Psoas muscle (tissue), 8 donors: ENCODE data around the gene ABCA3. TPM values are rescaled to one million over a fixed set of nuclear protein-coding genes. Genes with fewer than 3 reads are reported as not detected.

ENCODE experiments used
- ATAC-seq, 4 donors: fragments of 200-7000 bp; cut with Tn5 transposase; one replicate each; pipeline ENCODE4 v1.9.1; 2020; ENCODE audit warnings: moderate library complexity in 3 of 4, mild to moderate bottlenecking in 2 of 4
- DNase-seq, 2 donors: peaks; one replicate each; pipeline ENCODE4 v3.0.0-alpha.2; 2020
- H3K27ac ChIP-seq: fragments of 200-600 bp; one replicate; pipeline ENCODE4 v1.8.0; 2022
- H3K27me3 ChIP-seq, 3 donors: fragments of 200-600 bp in 1 of 3; one replicate each; pipeline versions ENCODE4 v1.6.1 to v1.8.0; 2013 to 2022; ENCODE audit warnings: low read length in 2 of 3, mild to moderate bottlenecking in 2 of 3, moderate library complexity in 1 of 3; ENCODE audit not compliant: insufficient read depth in 3 of 3
- H3K36me3 ChIP-seq, 2 donors: fragments of 200-600 bp in 1 of 2; one replicate each; pipeline versions ENCODE4 v1.6.1 to v1.8.0; 2013 to 2022; ENCODE audit warnings: low read depth in 1 of 2, mild to moderate bottlenecking in 1 of 2, moderate library complexity in 1 of 2; ENCODE audit not compliant: insufficient read depth in 1 of 2
- H3K4me1 ChIP-seq: fragments of 200-600 bp; one replicate; pipeline ENCODE4 v1.8.0; 2022
- H3K4me3 ChIP-seq: fragments of 200-600 bp; one replicate; pipeline ENCODE4 v1.8.0; 2022; ENCODE audit warnings: mild to moderate bottlenecking
- H3K9me3 ChIP-seq: fragments of 200-600 bp; one replicate; pipeline ENCODE4 v1.8.0; 2022
- CTCF ChIP-seq: fragments of 200-600 bp; IDR thresholded peaks from one replicate; pipeline ENCODE4 v1.8.0; 2022; ENCODE audit warnings: antibody characterized with exemption
- WGBS, 3 donors: extraction: QIAGEN DNeasy Blood & Tissue Kit; methylation state at CpG; one replicate each; pipeline versions ENCODE4 v1.1.6 to v1.1.7; 2013; 5-methylcytosine and 5-hydroxymethylcytosine counted together
- intact Hi-C, 2 donors: fragments of 100-400 bp; cut with DNase I; formaldehyde crosslinking; loops; one replicate each; pipeline versions ENCODE4 v1.11.0 to v1.14.2; 2022
- polyA plus RNA-seq, 3 donors: library from polyadenylated mRNA; stranded (reverse); fragments of 200-250 nt; gene quantifications; one replicate each; pipeline ENCODE4 v1.2.3, GENCODE V29; 2013
- total RNA-seq, 4 donors: library from RNA; stranded (reverse); fragmentation: NEBNext Ultra II Directional in 2 of 4; extraction: Animal tissue kit (Norgen Biotek cat#: 25700) in 2 of 4; gene quantifications; one replicate each; pipeline versions ENCODE4 v1.2.1 to v1.2.4, GENCODE V29; 2021 to 2023
- donor health status: healthy with polysubstance abuse.
- donor health status: DM: no; HTN: no; CAD: no; lungs with moderate emphysema.
- donor health status: Bipolar disorder and iron deficiency.
- donor health status: healthy.
- donor health status: DM: yes; HTN: yes; CAD: no.
- donor health status: DM: no; HTN: no; CAD: no.
- donor health status: DM: no; HTN: no; CAD: no.
- donor health status: DM: yes; HTN: yes; CAD: no.

Gene ABCA3
- total and polyA plus RNA-seq, 7 donors: 2.2 to 9.4 (median 8.6) TPM

- ATAC-seq (no peak), DNase-seq (no peak)
- no peaks in the 10 kb centered on the region for H3K9me3 ChIP-seq
- H3K27ac ChIP-seq: no peak overlapping the region
- TF ChIP-seq CTCF: no peak
- 89% methylated on average over 40 to 41 of the region's 41 CpGs for WGBS, 3 donors
- peaks cover 9% of the 10 kb centered on the region for H3K4me1 ChIP-seq
- H3K4me3 ChIP-seq: no peak overlapping the region
- H3K27me3 ChIP-seq: peaks cover 0 to 13% (median 4%) of the 10 kb centered on the region in 3 donors
- intact Hi-C loops: no loop called here
- peaks cover 3 to 80% of the 10 kb centered on the region in 2 donors for H3K36me3 ChIP-seq
Measured at GRCh38 chr16:2232094-2232990, 108.2 kb downstream of the ABCA3 start.

- no peaks in the 10 kb centered on the region for H3K9me3 ChIP-seq
- ATAC-seq: no peak
- H3K4me1 ChIP-seq: peaks cover 10% of the 10 kb centered on the region
- H3K36me3 ChIP-seq: peaks cover 3 to 85% of the 10 kb centered on the region in 2 donors
- intact Hi-C loops: no loop called here
- no peak overlapping the region for H3K4me3 ChIP-seq
- H3K27me3 ChIP-seq: peaks cover 0 to 8% (median 1%) of the 10 kb centered on the region in 3 donors
- no peak for DNase-seq
- H3K27ac ChIP-seq: no peak overlapping the region
- no peak for TF ChIP-seq CTCF
- 80 to 89% (median 82%) methylated on average over 29 of the region's 29 CpGs for WGBS, 3 donors
Measured at GRCh38 chr16:2231016-2231931, 109.3 kb downstream of the ABCA3 start.

- Histone ChIP-seq H3K4me3 (no peak overlapping the region), H3K27me3 (peaks cover 0 to 3% (median 0%) of the 10 kb centered on the region in 3 donors), H3K9me3 (no peaks in the 10 kb centered on the region), H3K4me1 (peaks cover 10% of the 10 kb centered on the region), H3K36me3 (peaks cover 3 to 79% of the 10 kb centered on the region in 2 donors), H3K27ac (no peak overlapping the region)
- DNase-seq (no peak), ATAC-seq (no peak)
- intact Hi-C loops: no loop called here
- no peak for TF ChIP-seq CTCF
- 81 to 85% (median 84%) methylated on average over 12 to 13 of the region's 13 CpGs for WGBS, 3 donors
Measured at GRCh38 chr16:2230376-2230775, 110.2 kb downstream of the ABCA3 start.

- 87 to 91% (median 91%) methylated on average over 20 to 23 of the region's 23 CpGs for WGBS, 3 donors
- DNase-seq: no peak
- intact Hi-C loops: no loop called here
- no peak overlapping the region for H3K27ac ChIP-seq
- H3K36me3 ChIP-seq: peaks cover 3 to 73% of the 10 kb centered on the region in 2 donors
- H3K4me1 ChIP-seq: peaks cover 14% of the 10 kb centered on the region
- H3K27me3 ChIP-seq: no peaks in the 10 kb centered on the region
- ATAC-seq: no peak
- H3K4me3 ChIP-seq: no peak overlapping the region
- TF ChIP-seq CTCF: no peak
- H3K9me3 ChIP-seq: no peaks in the 10 kb centered on the region
Measured at GRCh38 chr16:2229632-2230250, 110.8 kb downstream of the ABCA3 start.
